Transverse colon (tissue), 4 donors: ENCODE data around the gene ATP1A2. TPM values are rescaled to one million over a fixed set of nuclear protein-coding genes. Genes with fewer than 3 reads are reported as not detected.
A peak's percentile ranks its signal among the peaks of the same experiment; 100 is the strongest.

Experiments used
- DNase-seq: peaks from one replicate; pipeline ENCODE4 v3.0.0-alpha.2; 2019
- H3K27ac ChIP-seq, 4 donors: fragments of 200-600 bp; sonication (generic); 2 replicates each; pipeline ENCODE4 v1.5.1; 2016 to 2018; ENCODE audit warnings: inconsistent platforms in 4 of 4
- H3K27me3 ChIP-seq: fragments of 200-600 bp; sonication (generic); 2 replicates; pipeline ENCODE4 v1.5.1; 2017; ENCODE audit warnings: inconsistent platforms
- H3K36me3 ChIP-seq, 4 donors: fragments of 200-600 bp; sonication (generic); 2 replicates each; pipeline ENCODE4 v1.5.1; 2017 to 2019; ENCODE audit warnings: inconsistent platforms in 4 of 4
- H3K4me1 ChIP-seq, 4 donors: fragments of 200-600 bp; sonication (generic); 2 replicates each; pipeline ENCODE4 v1.5.1; 2017 to 2020; ENCODE audit warnings: inconsistent platforms in 4 of 4
- H3K4me3 ChIP-seq, 4 donors: fragments of 200-600 bp; sonication (generic); 1 replicate in 1 of 4; 2 replicates in 3 of 4; pipeline versions ENCODE4 v1.5.1 to v1.6.1; 2017 to 2019; ENCODE audit warnings: inconsistent platforms in 4 of 4
- H3K9me3 ChIP-seq, 2 donors: fragments of 200-600 bp; sonication (generic); 2 replicates each; pipeline ENCODE4 v1.5.1; 2017 to 2019; ENCODE audit warnings: inconsistent platforms in 2 of 2
- CTCF ChIP-seq, 5 experiments: fragments of 200-600 bp in 3 of 5; fragments of 450-650 bp in 2 of 5; sonication (generic) in 3 of 5; IDR thresholded peaks; 1 replicate in 2 of 5; 2 replicates in 3 of 5; pipeline ENCODE4 v1.5.1; 2016 to 2017; ENCODE audit warnings: antibody characterized with exemption in 5 of 5, inconsistent platforms in 3 of 5, mild to moderate bottlenecking in 2 of 5, moderate library complexity in 1 of 5
- EP300 ChIP-seq: sonication (generic); formaldehyde crosslinking; IDR thresholded peaks from one replicate; pipeline ENCODE4 v1.6.1; 2017; ENCODE audit warnings: antibody characterized with exemption, low read depth
- POLR2A ChIP-seq: fragments of 450-650 bp; IDR thresholded peaks from one replicate; pipeline ENCODE4 v1.6.1; 2016; ENCODE audit warnings: antibody characterized with exemption, mild to moderate bottlenecking, moderate library complexity
- POLR2AphosphoS5 ChIP-seq, 3 donors: sonication (generic); formaldehyde crosslinking; IDR thresholded peaks; one replicate each; pipeline ENCODE4 v1.6.1; 2016; ENCODE audit warnings: antibody characterized with exemption in 3 of 3
- WGBS, 2 donors: methylation state at CpG; one replicate each; pipeline ENCODE4 v1.1.5; 2018; ENCODE audit warnings: low coverage in 1 of 2; 5-methylcytosine and 5-hydroxymethylcytosine counted together
- in situ Hi-C, 4 donors: fragments of 200-750 bp; cut with MboI; loops; one replicate each; pipeline versions ENCODE4 v1.15.0 to v1.15.1; 2017; ENCODE audit warnings: low sequenced_read_pairs in 3 of 4, low pct_ligation_motif_present in 1 of 4, low pct_unique_long_range_greater_than_20kb in 1 of 4
- intact Hi-C: fragments of 100-400 bp; cut with DNase I; formaldehyde crosslinking; loops from one replicate; pipeline ENCODE4 v1.15.1; 2023; ENCODE audit warnings: low total_unique reads
- total RNA-seq, 4 donors: library from RNA; depleted of rRNA; stranded (reverse); fragments of >200 nt; gene quantifications; one replicate each; pipeline ENCODE4 v1.1.0, GENCODE V29; 2016

ATP1A2 gene
- total RNA-seq, 4 donors from 2014 or later = 11.4 to 40.8 (median 23.1) TPM

DNA sequence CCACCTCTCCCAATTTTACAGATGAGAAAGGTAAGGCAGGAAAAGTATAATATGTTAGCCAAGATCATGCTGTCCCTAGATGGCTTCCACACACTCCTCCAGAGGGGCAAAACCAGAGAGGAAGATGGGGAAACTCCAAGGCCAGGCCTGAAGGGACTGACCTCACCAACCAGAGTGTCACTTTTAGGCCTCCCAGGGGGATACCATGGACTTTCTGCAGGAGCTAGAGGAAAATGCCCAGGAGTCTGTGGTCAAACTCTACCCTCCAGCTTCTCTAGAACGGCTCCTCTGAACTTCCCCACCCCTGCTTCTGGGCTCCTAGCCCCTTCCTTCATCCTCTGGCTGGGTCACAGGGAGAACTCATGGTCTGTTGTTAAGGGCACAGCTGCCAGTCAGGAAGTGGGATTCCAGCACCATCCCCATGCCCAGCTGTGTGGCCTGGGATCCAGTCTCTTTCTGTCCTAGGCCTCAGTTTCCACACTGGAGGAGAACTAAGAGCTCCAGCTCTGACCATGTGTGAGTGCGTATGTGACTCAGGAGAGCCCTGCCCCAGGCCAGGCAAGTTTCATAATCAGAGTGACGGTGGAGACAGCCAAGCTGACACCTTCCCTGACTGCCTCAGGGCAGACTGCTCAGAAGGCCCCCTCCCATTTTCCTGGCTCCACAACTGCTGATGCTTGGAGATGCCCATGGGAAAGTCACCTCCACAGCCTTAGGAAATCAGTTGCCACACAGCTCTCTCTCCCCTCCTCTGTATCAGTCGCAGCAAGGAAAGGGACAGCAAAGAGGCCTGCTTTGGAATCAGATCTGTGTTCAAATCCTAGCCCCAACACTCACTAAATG is 19.1 kb upstream of the ATP1A2 start:
- TF ChIP-seq POLR2A (no peak), EP300 (no peak), CTCF (IDR thresholded peaks at IDR 0.05) (no peak), POLR2AphosphoS5 (IDR thresholded peaks at IDR 0.05) (no peak)
- H3K27me3 ChIP-seq = no peaks in the 10 kb centered on the region
- intact Hi-C loops = no loop called here
- peak overlapping the region in 1 of 4 donors; percentile 97 for H3K27ac ChIP-seq
- no peak for DNase-seq
- WGBS, 2 donors = 74% methylated on average over 3 of the region's 4 CpGs; no CpG with 5 or more reads in 1 of the 2 donors
- H3K36me3 ChIP-seq = no peaks in the 10 kb centered on the region
- H3K4me3 ChIP-seq = no peak overlapping the region
- in situ Hi-C loops = no loop called here
- H3K4me1 ChIP-seq = peaks cover 35 to 60% (median 46%) of the 10 kb centered on the region in 4 donors
- H3K9me3 ChIP-seq = no peaks in the 10 kb centered on the region

- intact Hi-C loops = no loop called here
- Histone ChIP-seq H3K4me1 (peaks cover 38 to 66% (median 50%) of the 10 kb centered on the region in 4 donors), H3K27me3 (no peaks in the 10 kb centered on the region), H3K9me3 (no peaks in the 10 kb centered on the region), H3K4me3 (peak overlapping the region; percentile 54 to 93 (median 76)), H3K36me3 (no peaks in the 10 kb centered on the region), H3K27ac (peak overlapping the region; percentile 90 to 97 (median 95))
- in situ Hi-C loops = no loop called here
- no peak for DNase-seq
- no peak for TF ChIP-seq CTCF (IDR thresholded peaks at IDR 0.05)
- TF ChIP-seq EP300 = no peak
- no peak for TF ChIP-seq POLR2A
- TF ChIP-seq POLR2AphosphoS5 (IDR thresholded peaks at IDR 0.05) = no peak
- WGBS, 2 donors = 62% methylated on average over 5 of the region's 5 CpGs; no CpG with 5 or more reads in 1 of the 2 donors
These were observed 18.2 kb upstream of the ATP1A2 start for GRCh38 chr1:160097151-160097910.

- Histone ChIP-seq H3K4me1 (peaks cover 38 to 71% (median 52%) of the 10 kb centered on the region in 4 donors), H3K27me3 (no peaks in the 10 kb centered on the region), H3K27ac (peak within 1 kb of the TSS; percentile 90 to 97 (median 95)), H3K36me3 (no peaks in the 10 kb centered on the region), H3K9me3 (no peaks in the 10 kb centered on the region), H3K4me3 (peak within 1 kb of the TSS; percentile 54 to 93 (median 76))
- intact Hi-C loops (no loop called here), in situ Hi-C loops (no loop called here)
- 3% methylated on average over 16 of the region's 64 CpGs; no CpG with 5 or more reads in 1 of the 2 donors for WGBS, 2 donors
- DNase-seq = peak; percentile 95
- TF ChIP-seq EP300 (no peak), POLR2A (peak; percentile 73), CTCF (IDR thresholded peaks at IDR 0.05) (no peak), POLR2AphosphoS5 (IDR thresholded peaks at IDR 0.05) (peak; percentile 86 to 89 (median 88))
These were observed 17.4 kb upstream of the ATP1A2 start, which contains the start of gene IGSF8 for GRCh38 chr1:160097911-160098851. TSS of gene IGSF8 (minus strand) at chr1:160098619. CDS start at chr1:160098472, 147 bp downstream.
